Measurements from ENCODE around the gene SLC25A10. TPM values are rescaled to one million over a fixed set of nuclear protein-coding genes. Genes with fewer than 3 reads are reported as not detected.

Gene SLC25A10
- total and polyA plus RNA-seq, 2 of the 4 experiments (the other 2 are of a cell fraction): 14.9 to 19.0 TPM

DNA sequence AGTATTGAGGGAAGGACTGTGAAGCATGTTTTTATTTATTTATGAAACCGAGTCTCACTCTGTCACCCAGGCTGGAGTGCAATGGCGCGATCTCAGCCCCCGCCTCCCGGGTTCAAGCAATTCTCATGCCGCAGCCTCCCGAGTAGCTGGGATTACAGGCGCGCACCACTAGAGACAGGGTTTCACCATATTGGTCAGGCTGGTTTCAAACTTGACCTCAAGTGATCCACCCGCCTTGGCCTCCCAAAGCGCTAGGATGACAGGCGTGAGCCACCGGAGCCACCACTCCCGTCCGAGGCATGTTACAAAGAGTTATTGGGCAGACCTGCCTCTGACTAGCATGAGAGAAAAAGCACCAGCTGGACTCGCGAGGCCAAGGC, 5.9 kb upstream of the SLC25A10 start:
- intact Hi-C loops (cut with micrococcal nuclease): no loop called here
- Histone ChIP-seq H2BK120ac (ENCODE audit: low read depth, low read length) (no peak overlapping the region), H3K23ac (ENCODE audit: low read depth, low read length) (no peak overlapping the region), H3K36me3 (ENCODE audit: control insufficient read depth, insufficient read depth, low read length) (peaks cover 23% of the 10 kb centered on the region), H3K79me1 (ENCODE audit: low read depth in 1 of 2, low read length in 2 of 2) (peaks cover 12 to 50% of the 10 kb centered on the region in 2 experiments), H3K18ac (ENCODE audit: low read depth, low read length) (no peak overlapping the region), H3K4me3 (ENCODE audit: insufficient read depth, low read depth, low read length) (no peak overlapping the region), H3K9me3 (ENCODE audit: control insufficient read depth, insufficient read depth, low read length) (no peaks in the 10 kb centered on the region), H3K9ac (ENCODE audit: low read depth, low read length) (no peak overlapping the region), H3K9me1 (ENCODE audit: insufficient read depth, low read length) (peaks cover 8% of the 10 kb centered on the region), H4K8ac (ENCODE audit: low read depth in 2 of 2, low read length in 2 of 2) (no peak overlapping the region), H2BK5ac (ENCODE audit: low read depth, low read length, poor library complexity, severe bottlenecking) (no peak overlapping the region), H4K91ac (ENCODE audit: insufficient read depth, low read depth, low read length) (no peak overlapping the region), H3K4ac (ENCODE audit: low read depth, low read length) (no peak overlapping the region), H3K4me1 (ENCODE audit: control insufficient read depth, insufficient read depth, low read length) (peaks cover 15% of the 10 kb centered on the region), H2AFZ (replicated peaks; ENCODE audit: low read length, poor library complexity) (no peak overlapping the region), H3K27ac (ENCODE audit: insufficient read depth, low read length) (no peak overlapping the region), H2AK9ac (replicated peaks; ENCODE audit: low read depth, low read length, poor library complexity) (no peak overlapping the region), H2BK15ac (ENCODE audit: low read depth, low read length) (no peak overlapping the region), H3K4me2 (ENCODE audit: low read depth, low read length) (no peak overlapping the region), H2BK20ac (ENCODE audit: low read depth, low read length) (no peak overlapping the region), H2AK5ac (ENCODE audit: low read depth, low read length) (no peak overlapping the region), H3K14ac (replicated peaks; ENCODE audit: low read depth, low read length) (no peak overlapping the region), H3K27me3 (ENCODE audit: control insufficient read depth, insufficient read depth, low read length) (no peaks in the 10 kb centered on the region), H3K56ac (ENCODE audit: extremely low read depth, insufficient read depth, low read length) (no peak overlapping the region), H4K5ac (ENCODE audit: low read depth, low read length) (no peak overlapping the region), H4K20me1 (ENCODE audit: insufficient read depth, low read length) (peaks cover 20% of the 10 kb centered on the region)
- no peak for ATAC-seq (ENCODE audit: low read depth)
- ChIA-PET CTCF (no interaction called here), POLR2A (ENCODE audit: unreplicated experiment) (interaction anchor here (0.6 kb wide), 1 partner anchor 275 kb away, joined by 5 read pairs; no protein-coding TSS in a partner anchor)
- no TSS peak for BruUV-seq (replicated peaks)
- in situ Hi-C loops (cut with MboI; ENCODE audit: low sequenced_read_pairs): no loop called here
- WGBS, 2 experiments (ENCODE audit: extremely low coverage in 2 of 2, insufficient read length in 1 of 2): 97% methylated on average over 6 of the region's 17 CpGs; no CpG with 5 or more reads in 1 of the 2 experiments
- dilution Hi-C loops (cut with HindIII; ENCODE audit: low sequenced_read_pairs, unreplicated experiment): no loop called here
- DNase-seq: no peak
- TF ChIP-seq SMC3 (IDR thresholded peaks at IDR 0.05; ENCODE audit: low read depth, low read length): no peak
- no peak for TF ChIP-seq USF2 (IDR thresholded peaks at IDR 0.05; ENCODE audit: low read depth, low read length)
- no peak for TF ChIP-seq RCOR1 (IDR thresholded peaks at IDR 0.05; ENCODE audit: insufficient replicate concordance, low read length)
- no peak for TF ChIP-seq MAFK (IDR thresholded peaks at IDR 0.05; ENCODE audit: low read depth, low read length)
- no peak for TF ChIP-seq FOS (IDR thresholded peaks at IDR 0.05; ENCODE audit: low read depth, low read length)

All from IMR-90 (cell line).